Measurements from ENCODE around the gene VWF.

Gene VWF

GRCh38 chr12:6058481-6059161 lies 65.8 kb downstream of the VWF start:
- no peak for DNase-seq (ENCODE audit: low spot score)

- no peak for DNase-seq (ENCODE audit: low spot score)
These were observed 66.8 kb downstream of the VWF start for GRCh38 chr12:6057700-6058099.

GRCh38 chr12:6056406-6057240 lies 67.8 kb downstream of the VWF start:
- peak; percentile 43 for DNase-seq (ENCODE audit: low spot score)

- no peak for DNase-seq (ENCODE audit: low spot score)
These were observed 70.9 kb downstream of the VWF start for GRCh38 chr12:6053541-6053940.

DNA sequence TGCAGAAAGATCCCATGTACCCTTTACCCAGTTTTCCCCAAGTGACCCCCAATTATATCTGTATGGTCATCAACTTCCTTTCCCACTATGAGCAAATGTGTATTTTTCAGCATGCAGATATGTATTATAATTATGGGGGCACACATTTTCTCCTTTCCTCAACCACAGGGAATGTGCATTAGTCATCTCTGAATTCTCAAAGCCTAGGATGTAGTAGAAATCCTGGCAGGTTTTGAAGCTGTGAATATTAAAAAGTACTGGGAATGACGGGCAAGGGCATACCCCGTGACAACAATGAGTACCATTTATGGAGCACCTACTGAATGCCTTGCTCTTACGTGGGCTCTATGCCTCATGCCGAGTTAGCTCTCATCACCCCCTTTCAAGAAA lies 71.5 kb downstream of the VWF start:
- no peak for DNase-seq (ENCODE audit: low spot score)

DNA sequence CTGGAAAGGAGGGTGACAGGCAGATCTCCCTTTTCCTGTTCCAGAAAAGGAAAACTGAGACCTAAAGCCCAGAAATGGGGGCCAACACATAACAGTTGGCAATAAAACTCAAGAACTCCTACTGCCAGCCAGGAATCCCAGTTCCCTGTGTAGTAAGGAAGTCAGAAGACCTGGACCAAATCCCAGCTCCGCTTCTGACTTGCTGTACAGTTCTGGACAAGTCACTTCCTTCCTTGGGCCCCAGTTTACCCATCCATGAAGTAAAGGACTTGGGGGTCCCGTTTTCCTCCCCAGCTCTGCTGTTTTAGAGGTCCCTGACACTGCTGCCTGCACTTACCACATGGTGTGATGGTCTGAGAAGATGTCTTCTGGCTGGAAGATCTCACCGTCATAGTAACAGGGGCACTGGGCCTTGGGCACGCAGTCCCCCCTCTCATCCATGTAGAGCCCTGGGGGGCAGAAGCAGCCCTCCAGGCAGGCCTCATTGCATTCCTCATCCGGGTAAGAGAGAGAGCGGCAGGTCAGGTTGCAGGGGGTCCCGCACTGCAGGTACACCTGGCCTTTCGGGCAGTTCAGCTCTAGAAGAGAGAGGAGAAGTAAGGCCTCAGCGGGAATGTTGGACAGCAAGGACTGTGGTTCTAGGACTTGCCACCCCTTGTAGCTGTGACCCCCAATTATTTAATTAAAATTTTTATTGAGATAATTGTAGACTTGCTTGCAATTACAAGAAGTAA lies 72.1 kb downstream of the VWF start:
- no peak for DNase-seq (ENCODE audit: low spot score)

GRCh38 chr12:6049992-6050391 lies 74.5 kb downstream of the VWF start:
- no peak for DNase-seq (ENCODE audit: low spot score)

DNA sequence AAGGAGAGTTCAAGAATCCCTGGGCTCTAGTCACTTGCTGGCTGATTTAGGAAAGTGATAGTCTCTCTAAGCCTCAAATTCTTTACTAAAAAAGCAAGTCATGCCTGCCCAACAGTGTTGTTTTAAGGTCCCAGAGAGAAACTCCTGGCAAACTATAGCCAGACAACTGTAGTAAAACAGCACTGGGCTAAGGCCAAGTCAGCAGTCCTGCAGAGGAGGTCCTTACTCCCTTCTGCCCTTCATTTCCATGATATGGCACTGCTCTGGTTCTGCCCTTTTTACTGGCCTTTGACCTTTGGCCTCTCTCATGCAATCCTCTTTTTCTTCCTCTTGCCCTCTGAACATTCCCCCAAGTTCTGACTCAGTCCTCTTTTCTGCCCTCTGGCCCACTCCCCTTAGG lies 74.9 kb downstream of the VWF start:
- no peak for DNase-seq (ENCODE audit: low spot score)

GRCh38 chr12:6047249-6048237 lies 76.9 kb downstream of the VWF start:
- DNase-seq (ENCODE audit: low spot score), result no peak

DNA sequence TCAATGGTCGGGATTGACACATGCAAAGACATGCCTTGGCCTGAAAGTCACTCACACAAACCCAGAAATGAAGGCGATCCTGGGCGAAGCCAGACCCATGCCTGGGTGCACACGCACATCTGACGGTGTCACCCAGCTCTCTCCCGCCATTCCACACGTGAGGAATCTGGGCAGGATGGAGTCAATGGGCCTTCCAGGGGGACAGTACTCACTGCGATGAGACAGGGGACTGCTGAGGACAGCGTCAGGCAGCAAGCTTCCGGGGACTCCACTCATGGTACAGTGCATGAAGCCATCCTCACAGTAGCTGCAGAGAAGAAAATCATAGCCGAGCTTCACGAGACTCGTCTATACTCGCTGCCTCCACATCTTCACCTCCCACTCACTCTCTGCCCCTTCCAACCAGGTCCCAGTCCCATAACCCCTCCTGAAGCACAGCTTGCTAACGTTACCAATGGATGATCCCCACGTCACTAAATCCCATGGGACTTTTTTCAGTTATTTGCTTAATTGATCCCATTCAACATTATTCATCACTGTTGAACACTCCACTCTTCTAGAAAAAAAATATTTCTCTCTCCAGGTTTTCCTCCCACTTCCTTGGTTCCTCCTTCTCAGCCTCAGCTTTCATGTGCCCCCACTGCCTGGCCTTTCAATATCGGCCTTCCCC lies 77.8 kb downstream of the VWF start:
- DNase-seq (ENCODE audit: low spot score), result no peak

DNA sequence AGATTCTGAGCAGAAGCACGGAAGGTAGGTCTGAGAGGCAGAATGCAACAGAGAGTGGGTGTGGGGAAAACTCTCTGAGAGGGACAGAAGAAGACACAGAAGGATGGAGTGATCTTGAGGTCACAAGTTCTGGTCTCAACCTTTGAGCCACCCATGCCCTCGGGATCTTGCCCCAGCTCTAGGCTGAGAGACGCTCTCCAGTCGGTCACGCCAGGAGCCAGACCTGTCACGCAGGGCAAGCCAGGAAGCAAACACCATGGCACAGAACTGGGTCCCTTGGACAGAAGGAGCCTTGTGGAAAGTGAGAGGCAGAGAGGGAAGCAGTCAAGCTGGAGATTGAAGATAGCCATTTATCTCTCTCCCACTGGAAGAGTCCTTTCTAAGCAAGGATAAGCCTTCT lies 79.0 kb downstream of the VWF start:
- DNase-seq (ENCODE audit: low spot score), result no peak

- DNase-seq (ENCODE audit: low spot score), result no peak
These were observed 80.4 kb downstream of the VWF start for GRCh38 chr12:6044082-6044481.

GRCh38 chr12:6042446-6042845 lies 82.0 kb downstream of the VWF start:
- no peak for DNase-seq (ENCODE audit: low spot score)

DNA sequence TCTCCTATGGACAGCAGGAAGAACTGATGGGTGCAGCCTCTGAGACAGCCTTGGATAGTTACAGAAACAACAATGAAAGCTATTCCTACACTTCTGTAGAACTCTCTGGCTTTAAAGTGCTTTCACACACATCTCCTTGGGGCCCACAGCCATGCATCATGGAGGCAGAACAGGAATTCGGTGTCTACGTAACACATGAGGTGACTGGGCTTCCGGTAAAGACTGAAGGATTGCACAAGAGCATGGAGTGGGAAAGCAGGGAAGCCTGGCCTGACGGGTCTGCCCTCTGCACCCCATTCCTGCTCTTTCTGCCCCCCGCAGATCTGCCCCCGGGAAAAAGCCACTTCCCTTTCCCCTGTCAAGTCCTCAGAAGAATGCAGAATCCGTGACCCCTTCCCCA lies 82.6 kb downstream of the VWF start:
- DNase-seq (ENCODE audit: low spot score), result no peak

GRCh38 chr12:6040815-6041214 lies 83.7 kb downstream of the VWF start:
- DNase-seq (ENCODE audit: low spot score), result no peak

- DNase-seq (ENCODE audit: low spot score), result peak; percentile 79
These were observed 84.4 kb downstream of the VWF start for GRCh38 chr12:6039894-6040601.

DNA sequence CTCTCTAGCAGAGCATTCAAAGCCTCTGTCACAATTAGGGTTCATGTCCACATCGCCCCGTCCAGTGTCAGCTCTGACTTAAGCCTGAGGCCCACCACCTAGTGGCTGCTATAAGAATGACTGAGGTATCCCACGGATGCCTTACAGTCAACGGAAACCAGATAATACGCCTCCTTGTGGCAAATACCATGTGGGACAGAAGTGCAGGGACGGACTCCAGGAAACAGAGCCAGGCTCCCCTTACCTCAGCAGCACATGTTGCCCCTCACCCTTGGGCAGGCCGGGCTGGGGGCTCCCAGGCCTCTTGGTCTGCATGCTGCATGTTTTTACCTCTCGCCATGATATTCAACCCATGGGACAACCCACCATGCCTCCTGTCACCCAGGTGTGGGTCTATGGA lies 86.3 kb downstream of the VWF start:
- DNase-seq (ENCODE audit: low spot score), result peak; percentile 68

- DNase-seq (ENCODE audit: low spot score), result no peak
These were observed 87.0 kb downstream of the VWF start for GRCh38 chr12:6037459-6037858.

DNA sequence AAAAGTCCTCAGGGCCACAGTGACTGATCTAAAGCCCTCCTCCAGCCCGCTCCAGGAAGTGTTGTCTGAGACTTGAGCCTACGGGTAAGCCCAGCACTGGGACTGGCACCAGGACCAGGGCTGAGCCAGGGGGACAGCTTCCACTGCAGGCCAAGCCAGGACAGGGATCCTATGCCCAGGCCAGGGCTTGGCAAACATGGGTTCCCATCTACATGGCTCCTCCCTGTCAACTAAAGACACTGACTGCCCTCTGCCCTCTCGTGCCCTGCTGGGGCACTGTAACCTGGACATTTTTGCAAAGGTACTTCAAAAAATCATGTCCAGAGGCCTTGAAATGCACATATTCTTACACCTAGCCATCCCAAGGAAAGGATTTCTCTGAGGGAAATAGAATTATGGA lies 88.0 kb downstream of the VWF start:
- DNase-seq (ENCODE audit: low spot score), result no peak

DNA sequence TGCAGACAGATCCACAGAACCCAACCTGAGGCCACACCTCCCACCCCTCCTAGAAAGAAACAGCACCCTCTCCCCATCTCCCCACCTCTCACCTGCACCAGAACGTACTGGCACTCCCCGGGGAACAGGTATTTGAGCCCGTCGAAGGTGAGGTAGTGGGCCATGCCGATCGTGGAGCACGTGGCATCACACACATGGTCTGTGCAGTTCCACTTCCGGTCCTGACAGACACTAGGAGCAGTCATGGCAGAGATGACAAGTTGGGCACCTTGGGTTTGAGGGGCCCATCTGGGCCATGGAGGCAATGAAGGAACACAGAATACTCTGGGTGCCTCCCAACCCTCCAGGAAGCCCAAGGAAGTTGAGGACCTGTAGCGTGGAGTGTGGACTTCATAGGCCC lies 89.9 kb downstream of the VWF start:
- no peak for DNase-seq (ENCODE audit: low spot score)

DNA sequence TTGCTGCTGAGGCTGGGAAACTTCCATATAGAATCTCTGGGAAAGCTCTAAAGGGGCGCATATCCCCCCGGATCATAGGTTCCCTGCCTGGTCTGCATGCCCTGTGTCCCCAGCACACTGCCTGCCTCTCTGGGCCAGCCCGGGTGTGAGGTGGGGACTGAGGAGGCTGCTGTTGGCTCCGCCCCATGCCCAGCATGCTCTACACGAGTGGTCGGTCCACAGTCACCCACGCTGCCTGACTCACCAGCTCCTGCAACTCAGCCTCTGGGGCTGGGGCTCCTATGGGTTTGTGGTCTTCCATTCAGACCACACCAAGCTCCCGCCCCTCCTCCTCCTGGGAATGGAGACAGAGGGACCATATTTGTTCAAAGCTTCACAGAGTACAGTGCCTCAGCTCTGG lies 90.9 kb downstream of the VWF start:
- no peak for DNase-seq (ENCODE audit: low spot score)
